Upper lobe of left lung (tissue), 4 donors: ENCODE measurements around the gene MIGA2.
"Not testable (repeated sequence)": the region's sequence is repeated elsewhere in the genome, so short reads cannot be mapped to it uniquely, and the experiment has no call there.

Experiments
- EP300 ChIP-seq, 4 donors: sonication (generic); formaldehyde crosslinking; IDR thresholded peaks; one replicate each; pipeline ENCODE4 v1.5.1; 2017; ENCODE audit warnings: antibody characterized with exemption in 4 of 4, control low read depth in 2 of 4
- TF ChIP-seq, protein P1 (sequence below), 6 experiments: fragments of 450-650 bp in 4 of 6; fragments of 200-600 bp in 2 of 6; sonication (generic) in 2 of 6; IDR thresholded peaks; one replicate each; pipeline ENCODE4 v1.5.1; 2016 to 2019; ENCODE audit warnings: antibody characterized with exemption in 6 of 6

DNA sequence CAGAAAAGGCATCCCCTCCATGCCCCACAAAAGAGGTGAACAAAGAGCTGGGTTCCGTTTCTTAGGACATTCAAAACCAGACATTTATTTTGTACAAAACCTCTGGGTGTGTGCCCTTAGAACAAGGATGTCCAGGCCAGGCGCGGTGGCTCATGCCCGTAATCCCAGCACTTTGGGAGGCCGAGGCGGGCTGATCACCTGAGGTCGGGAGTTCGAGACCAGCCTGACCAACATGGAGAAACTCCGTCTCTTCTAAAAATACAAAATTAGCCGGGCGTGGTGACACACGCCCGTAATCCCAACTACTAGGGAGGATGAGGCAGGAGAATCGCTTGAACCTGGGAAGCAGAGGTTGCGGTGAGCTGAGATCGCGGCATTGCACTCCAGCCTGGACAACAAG lies 76.1 kb downstream of the MIGA2 start:
- TF ChIP-seq, protein P1, sequence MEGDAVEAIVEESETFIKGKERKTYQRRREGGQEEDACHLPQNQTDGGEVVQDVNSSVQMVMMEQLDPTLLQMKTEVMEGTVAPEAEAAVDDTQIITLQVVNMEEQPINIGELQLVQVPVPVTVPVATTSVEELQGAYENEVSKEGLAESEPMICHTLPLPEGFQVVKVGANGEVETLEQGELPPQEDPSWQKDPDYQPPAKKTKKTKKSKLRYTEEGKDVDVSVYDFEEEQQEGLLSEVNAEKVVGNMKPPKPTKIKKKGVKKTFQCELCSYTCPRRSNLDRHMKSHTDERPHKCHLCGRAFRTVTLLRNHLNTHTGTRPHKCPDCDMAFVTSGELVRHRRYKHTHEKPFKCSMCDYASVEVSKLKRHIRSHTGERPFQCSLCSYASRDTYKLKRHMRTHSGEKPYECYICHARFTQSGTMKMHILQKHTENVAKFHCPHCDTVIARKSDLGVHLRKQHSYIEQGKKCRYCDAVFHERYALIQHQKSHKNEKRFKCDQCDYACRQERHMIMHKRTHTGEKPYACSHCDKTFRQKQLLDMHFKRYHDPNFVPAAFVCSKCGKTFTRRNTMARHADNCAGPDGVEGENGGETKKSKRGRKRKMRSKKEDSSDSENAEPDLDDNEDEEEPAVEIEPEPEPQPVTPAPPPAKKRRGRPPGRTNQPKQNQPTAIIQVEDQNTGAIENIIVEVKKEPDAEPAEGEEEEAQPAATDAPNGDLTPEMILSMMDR (IDR thresholded peaks at IDR 0.05), result not testable (repeated sequence)
- not testable (repeated sequence) for TF ChIP-seq EP300 (IDR thresholded peaks at IDR 0.05)
